GM23338 (cell line): ENCODE results near the gene DPY19L3.

Source experiments
- CREB1 ChIP-seq: fragments of 250-450 bp; sonication (Bioruptor Pico); IDR thresholded peaks from 2 replicates; pipeline ENCODE4 v1.5.0; 2020; ENCODE audit warnings: low read depth, mild to moderate bottlenecking, moderate library complexity
- CTCF ChIP-seq, 2 experiments: fragments of 200-600 bp in 1 of 2; sonication (generic) in 1 of 2; conservative IDR thresholded peaks; 2 replicates each; pipeline versions ENCODE4 v1.5.1 to v1.6.1; 2016 to 2017; ENCODE audit warnings: antibody characterized with exemption in 2 of 2, low read depth in 2 of 2, mild to moderate bottlenecking in 2 of 2, moderate library complexity in 1 of 2
- ETS1 ChIP-seq: IDR thresholded peaks from 2 replicates; pipeline ENCODE4 v1.6.1; 2016; ENCODE audit warnings: antibody characterized with exemption
- EZH2 ChIP-seq: fragments of 200-600 bp; sonication (generic); IDR thresholded peaks from one replicate; pipeline ENCODE4 v1.8.0; 2017; ENCODE audit warnings: antibody characterized with exemption, mild to moderate bottlenecking, low read depth; ENCODE audit not compliant: unreplicated experiment
- EZH2phosphoT487 ChIP-seq: fragments of 200-600 bp; sonication (generic); IDR thresholded peaks from one replicate; pipeline ENCODE4 v1.8.1; 2018; ENCODE audit warnings: antibody characterized with exemption; ENCODE audit not compliant: unreplicated experiment
- JUNB ChIP-seq: IDR thresholded peaks from one replicate; pipeline ENCODE4 v1.6.1; 2016; ENCODE audit warnings: antibody characterized with exemption; ENCODE audit not compliant: unreplicated experiment
- NANOG ChIP-seq: IDR thresholded peaks from 2 replicates; pipeline ENCODE4 v1.6.1; 2016; ENCODE audit warnings: antibody characterized with exemption, borderline replicate concordance
- POLR2AphosphoS5 ChIP-seq: IDR thresholded peaks from 2 replicates; pipeline ENCODE4 v1.6.1; 2016; ENCODE audit warnings: antibody characterized with exemption, low read depth
- REST ChIP-seq: IDR thresholded peaks from one replicate; pipeline ENCODE4 v1.6.1; 2018; ENCODE audit warnings: antibody characterized with exemption; ENCODE audit not compliant: unreplicated experiment
- STAT1 ChIP-seq: IDR thresholded peaks from one replicate; pipeline ENCODE4 v1.6.1; 2016; ENCODE audit warnings: antibody characterized with exemption; ENCODE audit not compliant: unreplicated experiment
- ZNF114 ChIP-seq: fragments of 250-450 bp; sonication (Bioruptor Pico); IDR thresholded peaks from 2 replicates; pipeline ENCODE4 v1.5.0; 2020; ENCODE audit warnings: mild to moderate bottlenecking, moderate library complexity

GRCh38 chr19:32475141-32476031 lies 69.8 kb downstream of the DPY19L3 start:
- no peak for TF ChIP-seq POLR2AphosphoS5
- no peak for TF ChIP-seq CTCF (conservative IDR thresholded peaks at IDR 0.05; ENCODE audit: low read depth in 2 of 2)
- no peak for TF ChIP-seq REST
- TF ChIP-seq EZH2phosphoT487 = no peak
- no peak for TF ChIP-seq EZH2
- no peak for TF ChIP-seq STAT1
- TF ChIP-seq JUNB = no peak
- TF ChIP-seq ZNF114 (CRISPR knock-in tag) = no peak
- TF ChIP-seq CREB1 (CRISPR knock-in tag) = no peak
- TF ChIP-seq NANOG = no peak
- no peak for TF ChIP-seq ETS1
